Bronchial epithelial cell (primary cell): ENCODE results near the gene PMVK. TPM values are rescaled to one million over a fixed set of nuclear protein-coding genes. Genes with fewer than 3 reads are reported as not detected.
A peak's percentile ranks its signal among the peaks of the same experiment; 100 is the strongest.
"Not testable (repeated sequence)": the region's sequence is repeated elsewhere in the genome, so short reads cannot be mapped to it uniquely, and the experiment has no call there.

Experiments
- DNase-seq: peaks from one replicate; pipeline ENCODE4 v3.0.0-alpha.2; 2010; ENCODE audit warnings: low read depth
- FAIRE-seq: peaks from 2 replicates; lab custom pipeline; 2011; peaks lifted over from hg19 to GRCh38; lab: Jason Lieb, UNC
- H3K27me3 ChIP-seq: 2 replicates; pipeline ENCODE4 v1.5.1; 2011; ENCODE audit warnings: low read length; ENCODE audit not compliant: control insufficient read depth, insufficient read depth
- H3K36me3 ChIP-seq: 2 replicates; pipeline ENCODE4 v1.5.1; 2011; ENCODE audit warnings: low read length; ENCODE audit not compliant: control insufficient read depth, insufficient read depth
- H3K4me3 ChIP-seq: 2 replicates; pipeline ENCODE4 v1.5.1; 2011; ENCODE audit warnings: mild to moderate bottlenecking, low read depth, low read length, control low read depth
- total RNA-seq: library from RNA; depleted of rRNA; stranded (reverse); fragments of >200 nt; gene quantifications from 2 replicates; pipeline ENCODE4 v1.2.1, GENCODE V29; 2014
- TF ChIP-seq, protein P1 (sequence below): IDR thresholded peaks from 2 replicates; pipeline ENCODE4 v1.5.1; 2011; ENCODE audit warnings: mild to moderate bottlenecking, moderate library complexity, low read length, control low read depth, inconsistent platforms; ENCODE audit not compliant: insufficient read depth, severe bottlenecking

PMVK gene
- total RNA-seq, 1 donor from 2014 or later, result 11.3 TPM

DNA sequence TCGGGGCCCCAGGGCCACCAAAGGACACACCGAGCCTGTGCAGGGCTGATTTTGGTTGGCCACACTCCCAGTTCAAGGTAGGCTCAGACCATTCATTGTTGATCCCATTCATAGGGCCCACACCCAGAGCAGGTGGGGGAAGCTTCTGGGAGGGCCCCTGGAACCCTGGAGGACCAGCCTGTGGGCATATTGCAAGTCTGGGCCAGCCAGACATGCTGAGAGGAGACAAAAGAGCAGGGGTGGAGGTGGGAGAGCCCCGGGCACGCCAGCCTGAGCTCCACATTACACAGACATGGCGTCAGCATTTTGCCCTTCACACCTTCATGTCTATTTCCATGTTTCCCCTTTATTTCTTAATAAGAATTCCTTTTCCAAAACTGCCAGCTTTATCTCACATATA is 25.7 kb downstream of the PMVK start:
- Histone ChIP-seq H3K27me3 (no peaks in the 10 kb centered on the region), H3K4me3 (no peak overlapping the region), H3K36me3 (no peaks in the 10 kb centered on the region)
- DNase-seq (peak; percentile 44), FAIRE-seq (peak; percentile 52)
- TF ChIP-seq, protein P1, sequence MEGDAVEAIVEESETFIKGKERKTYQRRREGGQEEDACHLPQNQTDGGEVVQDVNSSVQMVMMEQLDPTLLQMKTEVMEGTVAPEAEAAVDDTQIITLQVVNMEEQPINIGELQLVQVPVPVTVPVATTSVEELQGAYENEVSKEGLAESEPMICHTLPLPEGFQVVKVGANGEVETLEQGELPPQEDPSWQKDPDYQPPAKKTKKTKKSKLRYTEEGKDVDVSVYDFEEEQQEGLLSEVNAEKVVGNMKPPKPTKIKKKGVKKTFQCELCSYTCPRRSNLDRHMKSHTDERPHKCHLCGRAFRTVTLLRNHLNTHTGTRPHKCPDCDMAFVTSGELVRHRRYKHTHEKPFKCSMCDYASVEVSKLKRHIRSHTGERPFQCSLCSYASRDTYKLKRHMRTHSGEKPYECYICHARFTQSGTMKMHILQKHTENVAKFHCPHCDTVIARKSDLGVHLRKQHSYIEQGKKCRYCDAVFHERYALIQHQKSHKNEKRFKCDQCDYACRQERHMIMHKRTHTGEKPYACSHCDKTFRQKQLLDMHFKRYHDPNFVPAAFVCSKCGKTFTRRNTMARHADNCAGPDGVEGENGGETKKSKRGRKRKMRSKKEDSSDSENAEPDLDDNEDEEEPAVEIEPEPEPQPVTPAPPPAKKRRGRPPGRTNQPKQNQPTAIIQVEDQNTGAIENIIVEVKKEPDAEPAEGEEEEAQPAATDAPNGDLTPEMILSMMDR, result no peak

DNA sequence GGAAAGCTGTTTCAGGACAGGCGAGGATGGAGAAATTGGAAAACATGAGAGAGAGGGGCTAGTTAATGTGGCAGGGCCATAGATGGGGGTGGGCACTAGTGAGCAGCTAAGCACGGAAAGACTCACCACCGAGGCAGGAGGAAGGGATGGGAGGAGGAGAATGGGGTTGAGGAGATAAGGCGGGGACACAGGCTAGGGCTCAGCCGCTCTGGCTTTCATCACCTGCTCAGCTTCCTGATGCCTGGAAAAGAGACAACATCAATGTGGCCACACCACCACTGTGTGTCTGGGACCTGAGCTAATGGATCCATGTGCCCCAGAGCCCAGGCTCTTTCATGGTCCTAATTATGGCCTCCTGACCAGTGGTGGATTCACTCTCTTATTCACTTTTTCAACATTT is 27.6 kb downstream of the PMVK start:
- FAIRE-seq (peak; percentile 23), DNase-seq (no peak)
- no peak overlapping the region for H3K4me3 ChIP-seq
- H3K36me3 ChIP-seq, result no peaks in the 10 kb centered on the region
- TF ChIP-seq, protein P1, result no peak
- H3K27me3 ChIP-seq, result no peaks in the 10 kb centered on the region

DNA sequence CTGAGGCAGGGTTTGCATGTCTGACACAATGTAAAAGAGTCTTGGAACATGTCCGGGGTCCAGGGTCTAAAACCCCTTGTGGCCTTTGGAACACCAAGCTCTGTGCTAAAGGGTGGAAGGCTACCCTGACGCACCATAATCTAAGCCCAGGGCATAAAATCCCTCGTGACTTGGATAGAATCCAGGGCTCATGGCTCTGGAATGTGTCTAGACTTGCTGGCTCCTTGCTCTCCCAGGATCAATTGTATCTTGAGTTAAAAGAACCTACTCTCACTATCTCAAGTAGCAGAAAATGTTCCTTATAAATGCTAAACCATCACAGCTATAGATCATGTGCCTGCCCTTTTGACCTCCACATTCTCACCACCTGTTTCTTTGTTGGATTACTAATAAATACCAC is 28.4 kb downstream of the PMVK start:
- H3K27me3 ChIP-seq, H3K36me3 ChIP-seq, DNase-seq, FAIRE-seq, H3K4me3 ChIP-seq: not testable (repeated sequence)

DNA sequence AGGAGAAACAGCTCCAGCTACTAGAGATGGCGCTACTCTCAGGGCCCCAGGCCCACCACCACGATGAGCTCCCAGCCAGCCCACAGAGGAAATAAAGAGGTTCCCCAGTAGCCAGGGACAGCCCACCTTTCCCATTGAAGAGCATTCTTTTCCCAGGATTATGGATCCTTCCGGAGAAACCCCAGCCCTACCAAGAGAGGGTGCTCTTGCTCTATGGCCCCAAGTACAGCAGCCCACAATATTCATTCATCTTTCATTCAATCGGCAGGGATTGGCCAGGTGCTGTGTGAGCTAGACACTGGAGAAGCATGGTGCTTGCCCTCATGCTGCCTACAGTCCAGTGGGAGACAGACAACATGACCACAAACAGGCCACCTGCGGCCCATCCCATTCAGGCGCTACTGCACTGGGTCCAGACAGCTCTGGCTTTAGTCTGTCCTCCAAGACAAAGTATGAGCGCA is 29.9 kb downstream of the PMVK start:
- TF ChIP-seq, protein P1, result peak; percentile 81
- FAIRE-seq (no peak), DNase-seq (peak; percentile 45)
- H3K36me3 ChIP-seq, result no peaks in the 10 kb centered on the region
- H3K4me3 ChIP-seq, result no peak overlapping the region
- H3K27me3 ChIP-seq, result no peaks in the 10 kb centered on the region

DNA sequence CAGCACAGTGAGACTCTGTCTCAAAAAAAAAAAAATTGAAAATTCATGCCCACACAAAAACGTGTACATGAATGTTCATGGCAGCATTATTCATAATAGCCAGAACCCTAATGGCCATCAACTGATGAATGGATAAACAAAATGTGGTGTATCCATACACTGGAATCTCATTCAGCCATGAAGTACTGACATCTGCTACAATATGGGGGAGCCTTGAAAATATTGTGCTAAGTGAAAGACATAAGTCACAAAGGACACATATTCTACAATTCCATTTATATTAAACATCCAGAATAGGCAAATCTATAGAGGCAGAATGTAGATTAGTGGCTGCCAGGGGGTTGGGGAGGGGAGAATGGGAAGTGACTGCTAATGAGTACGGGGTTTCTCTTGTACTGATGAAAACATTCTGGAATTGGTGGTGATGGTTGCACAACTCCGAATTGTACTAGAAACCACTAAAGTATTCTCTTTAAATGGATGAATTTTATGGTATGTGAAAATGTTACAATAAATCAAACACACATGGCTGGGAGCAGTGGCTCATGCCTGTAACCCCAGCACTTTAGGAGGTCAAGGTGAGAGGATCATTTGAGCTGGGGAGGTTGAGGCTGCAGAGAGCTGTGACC is 33.5 kb downstream of the PMVK start:
- H3K4me3 ChIP-seq, result no peak overlapping the region
- DNase-seq (no peak), FAIRE-seq (no peak)
- no peaks in the 10 kb centered on the region for H3K27me3 ChIP-seq
- no peaks in the 10 kb centered on the region for H3K36me3 ChIP-seq
- TF ChIP-seq, protein P1, result no peak

DNA sequence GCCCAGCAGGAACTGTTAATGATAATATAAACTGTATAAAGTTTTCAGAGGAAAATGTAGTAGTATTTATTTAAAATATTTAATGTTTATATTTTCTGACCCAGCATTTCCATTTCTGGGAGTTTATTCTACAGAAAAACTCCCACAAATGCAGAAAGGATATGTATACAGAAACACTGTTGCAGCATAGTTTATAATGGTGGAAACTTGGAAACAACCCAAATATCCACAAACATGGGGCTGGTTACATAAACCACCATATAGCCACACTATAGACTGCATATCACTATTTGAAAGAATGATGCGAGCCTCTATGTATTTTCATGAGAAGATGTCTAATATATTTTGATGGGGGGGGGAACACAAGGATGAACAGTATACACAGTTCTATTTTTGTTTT is 34.9 kb downstream of the PMVK start:
- H3K36me3 ChIP-seq, result no peaks in the 10 kb centered on the region
- DNase-seq (no peak), FAIRE-seq (no peak)
- TF ChIP-seq, protein P1, result no peak
- H3K4me3 ChIP-seq, result no peak overlapping the region
- no peaks in the 10 kb centered on the region for H3K27me3 ChIP-seq
